ENCODE data around the gene ARHGAP10. TPM values are rescaled to one million over a fixed set of nuclear protein-coding genes. Genes with fewer than 3 reads are reported as not detected.
A peak's percentile ranks its signal among the peaks of the same experiment; 100 is the strongest.

ARHGAP10 gene
- polyA plus RNA-seq, 1 experiment, result 31.1 TPM

GRCh38 chr4:147736458-147736857 is 4.6 kb downstream of the ARHGAP10 start:
- DNase-seq (ENCODE audit: low read depth, low spot score), result no peak
- no peak overlapping the region for H3K4me3 ChIP-seq (ENCODE audit: low read depth, low read length)
- no peak overlapping the region for H3K27ac ChIP-seq (ENCODE audit: low read depth, low read length)
- ChIA-PET POLR2A (interaction anchor here (0.8 kb wide), 1 partner anchor 39 kb away, joined by 3 read pairs; no protein-coding TSS in a partner anchor), CTCF (no interaction called here)
- H3K27me3 ChIP-seq (ENCODE audit: control insufficient read depth, insufficient read depth, low read length), result no peaks in the 10 kb centered on the region
- H3K9me3 ChIP-seq (ENCODE audit: control insufficient read depth, insufficient read depth, low read length), result no peaks in the 10 kb centered on the region
- TF ChIP-seq CTCF (IDR thresholded peaks at IDR 0.05; ENCODE audit: low read depth, low read length), result no peak

GRCh38 chr4:147737623-147738022 is 5.7 kb downstream of the ARHGAP10 start:
- CTCF ChIA-PET, result interaction anchor here (1.8 to 5.4 kb wide), 2 partner anchors 11 to 129 kb away, joined by 5 to 51 read pairs; no protein-coding TSS in a partner anchor
- Histone ChIP-seq H3K27ac (ENCODE audit: low read depth, low read length) (no peak overlapping the region), H3K9me3 (ENCODE audit: control insufficient read depth, insufficient read depth, low read length) (no peaks in the 10 kb centered on the region), H3K27me3 (ENCODE audit: control insufficient read depth, insufficient read depth, low read length) (no peaks in the 10 kb centered on the region), H3K4me3 (ENCODE audit: low read depth, low read length) (no peak overlapping the region)
- no peak for TF ChIP-seq CTCF (IDR thresholded peaks at IDR 0.05; ENCODE audit: low read depth, low read length)
- POLR2A ChIA-PET, result no interaction called here
- no peak for DNase-seq (ENCODE audit: low read depth, low spot score)

- ChIA-PET POLR2A (interaction anchor here (0.6 to 0.7 kb wide), 4 partner anchors 14 to 610 kb away, joined by 3 to 6 read pairs (median 4); no protein-coding TSS in a partner anchor), CTCF (interaction anchor here (1.1 to 5.4 kb wide), 3 partner anchors 9 to 127 kb away, joined by 5 to 51 read pairs (median 8); no protein-coding TSS in a partner anchor)
- DNase-seq (ENCODE audit: low read depth, low spot score), result no peak
- H3K4me3 ChIP-seq (ENCODE audit: low read depth, low read length), result no peak overlapping the region
- no peak overlapping the region for H3K27ac ChIP-seq (ENCODE audit: low read depth, low read length)
- no peaks in the 10 kb centered on the region for H3K27me3 ChIP-seq (ENCODE audit: control insufficient read depth, insufficient read depth, low read length)
- TF ChIP-seq CTCF (IDR thresholded peaks at IDR 0.05; ENCODE audit: low read depth, low read length), result no peak
- H3K9me3 ChIP-seq (ENCODE audit: control insufficient read depth, insufficient read depth, low read length), result no peaks in the 10 kb centered on the region
Measured at GRCh38 chr4:147739239-147739823, 7.4 kb downstream of the ARHGAP10 start.

- Histone ChIP-seq H3K9me3 (ENCODE audit: control insufficient read depth, insufficient read depth, low read length) (no peaks in the 10 kb centered on the region), H3K27me3 (ENCODE audit: control insufficient read depth, insufficient read depth, low read length) (no peaks in the 10 kb centered on the region), H3K27ac (ENCODE audit: low read depth, low read length) (no peak overlapping the region), H3K4me3 (ENCODE audit: low read depth, low read length) (no peak overlapping the region)
- ChIA-PET POLR2A (interaction anchor here (0.7 kb wide), 1 partner anchor 66 kb away, joined by 3 read pairs; no protein-coding TSS in a partner anchor), CTCF (interaction anchor here (1.1 to 5.4 kb wide), 2 partner anchors 32 to 126 kb away, joined by 8 to 51 read pairs; no protein-coding TSS in a partner anchor)
- DNase-seq (ENCODE audit: low read depth, low spot score), result no peak
- no peak for TF ChIP-seq CTCF (IDR thresholded peaks at IDR 0.05; ENCODE audit: low read depth, low read length)
Measured at GRCh38 chr4:147740176-147740575, 8.3 kb downstream of the ARHGAP10 start.

GRCh38 chr4:147741190-147741788 is 9.4 kb downstream of the ARHGAP10 start:
- DNase-seq (ENCODE audit: low read depth, low spot score), result peak; percentile 43
- CTCF ChIA-PET, result interaction anchor here (5.4 kb wide), 1 partner anchor 125 kb away, joined by 51 read pairs; no protein-coding TSS in a partner anchor
- Histone ChIP-seq H3K27ac (ENCODE audit: low read depth, low read length) (no peak overlapping the region), H3K27me3 (ENCODE audit: control insufficient read depth, insufficient read depth, low read length) (no peaks in the 10 kb centered on the region), H3K4me3 (ENCODE audit: low read depth, low read length) (no peak overlapping the region), H3K9me3 (ENCODE audit: control insufficient read depth, insufficient read depth, low read length) (no peaks in the 10 kb centered on the region)
- no peak for TF ChIP-seq CTCF (IDR thresholded peaks at IDR 0.05; ENCODE audit: low read depth, low read length)
- POLR2A ChIA-PET, result interaction anchor here (0.6 to 2.0 kb wide), 5 partner anchors 9 to 32 kb away, joined by 3 to 7 read pairs (median 5); partner anchors contain the start of gene ARHGAP10
